HEK293T (cell line): ENCODE measurements around the gene LPIN3.

Experiments
- CTCF ChIA-PET: fragments of 350-600 bp; formaldehyde crosslinking; extraction: SDS; loops from one replicate; lab custom pipeline; 2021; ENCODE audit warnings: antibody characterized with exemption, inconsistent platforms; lab: Yijun Ruan, JAX
- POLR2A ChIA-PET: fragments of 350-600 bp; formaldehyde crosslinking; extraction: SDS; loops from one replicate; lab custom pipeline; 2020; ENCODE audit warnings: antibody characterized with exemption, inconsistent platforms; lab: Yijun Ruan, JAX
- DNase-seq: peaks from one replicate; pipeline ENCODE4 v3.0.0; 2012; ENCODE audit warnings: mixed read lengths; ENCODE audit errors: extremely low spot score
- ARNT ChIP-seq: fragments of 450-650 bp; IDR thresholded peaks from 2 replicates; pipeline ENCODE4 v1.6.1; 2017; ENCODE audit warnings: mild to moderate bottlenecking
- BHLHE40 ChIP-seq: fragments of 450-650 bp; IDR thresholded peaks from 2 replicates; pipeline ENCODE4 v1.6.1; 2016; ENCODE audit warnings: mild to moderate bottlenecking, moderate library complexity, borderline replicate concordance
- CTBP1 ChIP-seq: fragments of 450-650 bp; IDR thresholded peaks from 2 replicates; pipeline ENCODE4 v1.6.1; 2016; ENCODE audit warnings: borderline replicate concordance
- ELF4 ChIP-seq: fragments of 450-650 bp; IDR thresholded peaks from 2 replicates; pipeline ENCODE4 v1.6.1; 2017; ENCODE audit warnings: antibody characterized with exemption
- FOXA1 ChIP-seq: fragments of 450-650 bp; IDR thresholded peaks from 2 replicates; pipeline ENCODE4 v1.6.1; 2016; ENCODE audit warnings: mild to moderate bottlenecking
- FOXK2 ChIP-seq: fragments of 450-650 bp; IDR thresholded peaks from 2 replicates; pipeline ENCODE4 v1.6.1; 2016; ENCODE audit warnings: mild to moderate bottlenecking
- FOXM1 ChIP-seq: fragments of 450-650 bp; IDR thresholded peaks from 2 replicates; pipeline ENCODE4 v1.6.1; 2017; ENCODE audit warnings: mild to moderate bottlenecking, borderline replicate concordance
- HDGF ChIP-seq: fragments of 450-650 bp; IDR thresholded peaks from 2 replicates; pipeline ENCODE4 v1.6.1; 2017; ENCODE audit warnings: antibody characterized with exemption, borderline replicate concordance
- L3MBTL2 ChIP-seq: fragments of 450-650 bp; conservative IDR thresholded peaks from 2 replicates; pipeline ENCODE4 v1.6.1; 2016; ENCODE audit warnings: mild to moderate bottlenecking
- LEF1 ChIP-seq: fragments of 450-650 bp; IDR thresholded peaks from 2 replicates; pipeline ENCODE4 v1.6.1; 2017; ENCODE audit warnings: mild to moderate bottlenecking, borderline replicate concordance
- NFRKB ChIP-seq: fragments of 450-650 bp; IDR thresholded peaks from 2 replicates; pipeline ENCODE4 v1.6.1; 2016; ENCODE audit warnings: mild to moderate bottlenecking, moderate library complexity
- SP1 ChIP-seq: fragments of 450-650 bp; IDR thresholded peaks from 2 replicates; pipeline ENCODE4 v1.6.1; 2017
- SUZ12 ChIP-seq: fragments of 450-650 bp; IDR thresholded peaks from 2 replicates; pipeline ENCODE4 v1.6.1; 2016; ENCODE audit warnings: mild to moderate bottlenecking
- TARDBP ChIP-seq: fragments of 450-650 bp; IDR thresholded peaks from 2 replicates; pipeline ENCODE4 v1.6.1; 2016
- ZNF384 ChIP-seq: fragments of 450-650 bp; IDR thresholded peaks from 2 replicates; pipeline ENCODE4 v1.6.1; 2016
- TF ChIP-seq, protein P1 (sequence below): fragments of 450-650 bp; IDR thresholded peaks from 2 replicates; pipeline ENCODE4 v1.6.1; 2016

LPIN3 gene

DNA sequence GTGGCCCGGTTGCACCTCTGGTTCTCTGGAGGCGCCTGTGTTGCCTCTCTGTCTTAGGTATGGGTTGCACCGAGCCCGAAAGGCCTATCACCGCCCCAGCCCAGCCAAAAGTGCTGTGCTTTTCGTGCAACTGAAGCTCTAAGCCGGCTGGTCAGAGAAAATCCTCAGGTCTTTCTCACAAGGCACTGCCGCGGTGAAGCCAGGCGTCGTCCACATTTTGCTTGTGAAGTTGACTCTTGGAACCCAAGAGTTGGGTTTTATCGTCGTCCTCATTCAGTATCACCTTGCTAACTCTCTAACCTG, 26.7 kb downstream of the LPIN3 start:
- CTCF ChIA-PET, result no interaction called here
- no peak for DNase-seq
- POLR2A ChIA-PET, result no interaction called here
- no peak for TF ChIP-seq LEF1
- TF ChIP-seq NFRKB, result no peak
- TF ChIP-seq TARDBP, result no peak

DNA sequence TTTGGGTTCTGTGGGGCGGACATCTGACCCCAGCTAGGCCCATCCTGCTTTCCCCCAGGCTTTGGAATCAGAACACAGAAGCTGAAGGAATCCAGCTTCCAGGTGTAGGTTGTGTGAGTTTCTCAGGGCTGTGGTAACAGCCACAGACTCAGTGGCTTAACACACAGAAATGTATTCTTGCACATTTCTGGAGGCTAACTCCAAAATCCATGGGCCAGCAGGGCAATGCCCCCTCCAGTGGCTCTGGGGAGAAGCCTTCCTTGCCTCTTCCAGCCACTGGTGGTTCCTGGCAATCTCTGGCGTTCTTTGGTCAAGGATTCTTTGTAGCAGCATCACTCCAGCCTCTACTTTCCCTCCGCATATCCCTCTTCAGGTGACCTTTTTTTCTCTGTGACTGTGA, 27.3 kb downstream of the LPIN3 start:
- ChIA-PET POLR2A (no interaction called here), CTCF (no interaction called here)
- DNase-seq, result no peak
- TF ChIP-seq ARNT, result no peak
- no peak for TF ChIP-seq NFRKB
- no peak for TF ChIP-seq SP1
- no peak for TF ChIP-seq HDGF
- TF ChIP-seq FOXA1, result no peak
- TF ChIP-seq BHLHE40, result no peak
- TF ChIP-seq FOXK2, result no peak
- no peak for TF ChIP-seq ZNF384

DNA sequence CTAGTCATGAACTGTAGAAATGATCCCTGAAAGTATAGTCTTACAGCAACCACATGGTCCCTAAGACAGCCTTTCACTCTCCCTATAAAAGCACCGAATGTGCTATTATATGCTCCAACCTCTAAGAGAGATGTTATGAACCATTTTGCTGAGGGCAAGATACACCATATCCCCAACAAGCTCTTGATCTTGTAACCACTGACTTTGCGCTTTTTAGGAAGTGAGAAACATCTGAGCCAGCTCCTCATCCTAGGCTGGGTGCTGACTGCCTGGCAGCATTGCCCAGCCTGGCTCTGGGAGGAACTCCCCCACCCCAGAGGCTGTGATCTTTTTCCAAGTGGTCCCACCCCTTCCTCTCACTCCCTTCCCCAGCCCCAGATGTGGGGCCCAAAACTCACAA, 29.1 kb downstream of the LPIN3 start:
- ChIA-PET POLR2A (no interaction called here), CTCF (no interaction called here)
- TF ChIP-seq LEF1, result no peak
- TF ChIP-seq SUZ12, result no peak
- TF ChIP-seq ARNT, result no peak
- no peak for TF ChIP-seq BHLHE40
- TF ChIP-seq, protein P1, sequence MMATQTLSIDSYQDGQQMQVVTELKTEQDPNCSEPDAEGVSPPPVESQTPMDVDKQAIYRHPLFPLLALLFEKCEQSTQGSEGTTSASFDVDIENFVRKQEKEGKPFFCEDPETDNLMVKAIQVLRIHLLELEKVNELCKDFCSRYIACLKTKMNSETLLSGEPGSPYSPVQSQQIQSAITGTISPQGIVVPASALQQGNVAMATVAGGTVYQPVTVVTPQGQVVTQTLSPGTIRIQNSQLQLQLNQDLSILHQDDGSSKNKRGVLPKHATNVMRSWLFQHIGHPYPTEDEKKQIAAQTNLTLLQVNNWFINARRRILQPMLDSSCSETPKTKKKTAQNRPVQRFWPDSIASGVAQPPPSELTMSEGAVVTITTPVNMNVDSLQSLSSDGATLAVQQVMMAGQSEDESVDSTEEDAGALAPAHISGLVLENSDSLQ, result no peak
- TF ChIP-seq CTBP1, result no peak
- no peak for TF ChIP-seq SP1
- TF ChIP-seq NFRKB, result no peak
- TF ChIP-seq TARDBP, result no peak
- TF ChIP-seq ZNF384, result no peak
- TF ChIP-seq FOXA1, result no peak
- no peak for TF ChIP-seq L3MBTL2
- no peak for TF ChIP-seq FOXK2
- DNase-seq, result no peak

DNA sequence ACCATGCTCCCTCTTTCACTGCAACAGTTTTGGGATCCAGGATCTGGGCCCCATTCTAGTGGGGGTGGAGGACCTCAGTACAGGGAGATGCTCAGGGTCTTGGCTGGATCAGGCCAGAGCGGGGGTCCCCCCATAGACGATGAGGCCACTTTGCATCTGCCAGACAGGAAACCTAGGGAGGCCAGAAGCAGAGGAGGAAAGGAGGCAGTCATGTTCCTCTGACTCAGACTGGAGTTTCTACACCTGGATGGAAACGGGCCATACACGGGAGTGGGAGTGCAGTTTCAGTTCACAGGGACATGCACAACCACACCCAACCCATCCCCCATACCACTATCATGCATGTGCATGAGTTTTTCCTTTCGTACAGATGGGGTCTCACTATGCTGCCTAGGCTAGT, 29.6 kb downstream of the LPIN3 start:
- TF ChIP-seq FOXK2, result no peak
- no peak for TF ChIP-seq HDGF
- no peak for TF ChIP-seq CTBP1
- no peak for TF ChIP-seq BHLHE40
- TF ChIP-seq, protein P1, result no peak
- TF ChIP-seq SUZ12, result no peak
- CTCF ChIA-PET, result no interaction called here
- POLR2A ChIA-PET, result no interaction called here
- DNase-seq, result no peak

DNA sequence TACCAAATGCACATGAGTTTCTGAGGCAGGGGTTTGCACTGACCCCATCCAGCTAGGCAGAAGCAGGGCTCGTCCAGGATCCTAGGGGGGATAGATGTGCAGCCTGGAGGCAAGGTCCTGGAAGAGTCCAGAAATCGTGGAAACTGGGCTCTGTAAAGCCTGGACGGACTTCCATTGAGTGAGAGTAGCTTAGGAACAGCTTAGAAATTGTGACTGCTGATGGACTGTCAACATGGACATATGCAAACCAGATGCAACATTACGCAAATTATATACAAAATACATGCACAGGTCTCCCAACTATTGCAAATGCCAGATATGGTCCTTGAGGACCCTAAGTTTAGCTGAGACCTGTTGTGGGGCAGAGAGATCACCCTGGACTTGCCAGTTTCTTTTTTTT, 30.8 kb downstream of the LPIN3 start:
- no peak for DNase-seq
- POLR2A ChIA-PET, result no interaction called here
- TF ChIP-seq ZNF384 (no peak), FOXA1 (no peak), ELF4 (no peak)
- CTCF ChIA-PET, result no interaction called here

DNA sequence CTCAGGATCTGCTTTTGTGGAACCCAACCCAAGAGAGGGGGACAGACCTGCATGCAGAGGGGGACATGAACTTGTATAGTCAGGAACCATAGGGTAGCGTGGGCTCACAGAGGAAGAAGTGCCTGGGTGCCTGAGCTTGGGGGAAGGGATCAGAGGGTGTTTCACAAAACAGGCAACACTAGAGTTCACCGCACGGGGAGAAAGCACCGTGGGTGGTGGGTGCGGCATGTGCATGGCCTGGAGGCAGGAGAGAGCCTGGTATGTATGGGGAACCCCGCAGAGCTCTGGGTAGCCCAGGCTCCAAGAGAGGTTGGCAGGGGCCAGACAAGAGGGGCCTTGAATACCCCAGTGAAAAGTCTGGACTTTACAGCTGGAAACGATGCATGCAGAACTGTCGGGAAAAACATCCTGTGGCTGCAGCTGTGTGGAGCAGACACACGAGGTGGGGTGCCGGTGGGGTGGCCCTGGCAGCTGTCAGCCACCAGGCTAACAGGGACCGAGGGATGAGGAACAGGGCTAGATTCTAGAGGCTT, 32.7 kb downstream of the LPIN3 start:
- CTCF ChIA-PET, result no interaction called here
- POLR2A ChIA-PET, result no interaction called here
- no peak for DNase-seq
- TF ChIP-seq HDGF, result no peak
- TF ChIP-seq BHLHE40, result no peak
- TF ChIP-seq, protein P1, result no peak
- no peak for TF ChIP-seq SUZ12
- TF ChIP-seq ARNT, result no peak
- TF ChIP-seq FOXK2, result no peak
- TF ChIP-seq FOXM1, result no peak
- no peak for TF ChIP-seq ZNF384
- no peak for TF ChIP-seq NFRKB

DNA sequence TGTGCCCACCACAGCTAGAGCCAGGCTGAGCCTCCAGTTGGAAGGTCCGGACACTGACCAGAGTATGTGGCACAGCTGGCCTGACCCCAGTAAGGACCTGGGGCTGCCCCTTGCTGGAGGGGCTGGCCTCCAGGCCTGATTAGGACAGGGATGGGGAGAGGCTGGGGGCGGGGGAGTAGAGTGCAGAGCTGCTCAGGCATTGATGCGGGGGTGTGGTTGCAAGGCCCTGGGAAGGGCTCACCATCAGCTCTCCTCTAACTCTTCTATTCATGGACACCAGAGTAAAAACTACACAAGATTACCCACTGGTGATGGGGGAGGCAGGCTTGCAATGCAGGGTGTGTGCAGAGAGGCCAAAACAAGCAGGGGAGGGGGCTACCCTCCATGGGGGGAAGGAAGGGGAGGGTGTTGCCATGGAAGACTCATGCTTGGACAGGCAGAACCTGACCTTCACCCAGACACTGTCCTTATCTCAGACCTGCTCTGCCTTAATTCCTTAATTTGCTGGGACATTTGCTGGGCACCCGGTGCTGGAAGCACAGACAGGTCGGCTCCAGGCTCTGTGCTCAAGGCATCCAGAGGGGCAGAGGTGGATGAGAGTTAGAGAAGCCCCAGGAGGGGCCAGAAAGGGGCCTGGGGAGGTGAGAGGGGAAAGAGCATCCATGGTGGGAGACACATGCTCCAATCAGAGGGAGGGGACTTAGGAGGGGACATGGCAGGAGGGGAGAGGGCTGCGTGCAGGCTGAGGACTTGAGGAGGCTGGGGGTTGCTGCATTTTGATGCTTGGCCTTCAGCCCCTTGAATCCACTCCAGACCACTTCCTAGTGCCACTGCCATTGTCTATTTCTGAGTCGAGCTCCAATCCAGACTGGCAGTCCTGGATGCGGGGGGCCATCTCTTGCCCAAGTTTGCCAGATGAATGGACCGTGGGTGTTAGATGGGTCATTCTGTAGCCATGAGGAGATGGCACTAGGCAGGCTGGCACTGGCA, 33.6 kb downstream of the LPIN3 start:
- DNase-seq, result no peak
- ChIA-PET CTCF (no interaction called here), POLR2A (no interaction called here)
- TF ChIP-seq FOXA1 (no peak), ELF4 (no peak), FOXM1 (no peak), SUZ12 (no peak), LEF1 (no peak), BHLHE40 (no peak), CTBP1 (no peak), FOXK2 (no peak), NFRKB (no peak), TARDBP (no peak)
- TF ChIP-seq, protein P1, result no peak
